Measurements from ENCODE around the gene COL28A1.

COL28A1 gene

GRCh38 chr7:7331523-7331922 lies 204.2 kb downstream of the COL28A1 start:
- no peak for DNase-seq (ENCODE audit: low spot score)

GRCh38 chr7:7330997-7331396 lies 204.7 kb downstream of the COL28A1 start:
- DNase-seq (ENCODE audit: low spot score), result no peak

GRCh38 chr7:7329326-7329725 lies 206.3 kb downstream of the COL28A1 start:
- DNase-seq (ENCODE audit: low spot score), result no peak

GRCh38 chr7:7327423-7327822 lies 208.2 kb downstream of the COL28A1 start:
- DNase-seq (ENCODE audit: low spot score), result no peak

- DNase-seq (ENCODE audit: low spot score), result no peak
These were observed 211.0 kb downstream of the COL28A1 start for GRCh38 chr7:7324698-7325097.

GRCh38 chr7:7323921-7324320 lies 211.8 kb downstream of the COL28A1 start:
- no peak for DNase-seq (ENCODE audit: low spot score)

- no peak for DNase-seq (ENCODE audit: low spot score)
These were observed 212.3 kb downstream of the COL28A1 start for GRCh38 chr7:7323352-7323751.

- no peak for DNase-seq (ENCODE audit: low spot score)
These were observed 214.0 kb downstream of the COL28A1 start for GRCh38 chr7:7321681-7322080.

- DNase-seq (ENCODE audit: low spot score), result no peak
These were observed 217.1 kb downstream of the COL28A1 start for GRCh38 chr7:7318601-7319000.

- DNase-seq (ENCODE audit: low spot score), result no peak
These were observed 217.8 kb downstream of the COL28A1 start for GRCh38 chr7:7317850-7318249.

- DNase-seq (ENCODE audit: low spot score), result no peak
These were observed 219.8 kb downstream of the COL28A1 start for GRCh38 chr7:7315851-7316250.

GRCh38 chr7:7312323-7312722 lies 223.3 kb downstream of the COL28A1 start:
- DNase-seq (ENCODE audit: low spot score), result no peak

GRCh38 chr7:7311001-7311400 lies 224.7 kb downstream of the COL28A1 start:
- DNase-seq (ENCODE audit: low spot score), result no peak

GRCh38 chr7:7309203-7309602 lies 226.5 kb downstream of the COL28A1 start:
- no peak for DNase-seq (ENCODE audit: low spot score)
